ENCODE data around the gene GSKIP.
"Not testable (repeated sequence)": the region's sequence is repeated elsewhere in the genome, so short reads cannot be mapped to it uniquely, and the experiment has no call there.

The GSKIP gene, protein sequence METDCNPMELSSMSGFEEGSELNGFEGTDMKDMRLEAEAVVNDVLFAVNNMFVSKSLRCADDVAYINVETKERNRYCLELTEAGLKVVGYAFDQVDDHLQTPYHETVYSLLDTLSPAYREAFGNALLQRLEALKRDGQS

GRCh38 chr14:96362965-96363750 lies at the start of gene GSKIP, which contains the start of gene ATG2B:
Gene GSKIP (plus strand): TSS chr14:96363526. CDS start chr14:96382248, 18,722 bp downstream.
Gene ATG2B (minus strand): TSS chr14:96363341. CDS start chr14:96362976, 365 bp downstream.
- peaks cover 31 to 32% of the 10 kb centered on the region in 2 donors for H3K4me1 ChIP-seq (ENCODE audit: control insufficient read depth in 1 of 2, insufficient read depth in 2 of 2, low read length in 2 of 2)
- H3K36me3 ChIP-seq (ENCODE audit: control insufficient read depth in 1 of 2, insufficient read depth in 2 of 2, low read length in 2 of 2), result no peaks in the 10 kb centered on the region
- H3K9ac ChIP-seq (ENCODE audit: low read depth in 1 of 2, low read length in 2 of 2), result peak within 1 kb of the TSS; percentile 88 to 96
- no peaks in the 10 kb centered on the region for H3K27me3 ChIP-seq (ENCODE audit: control insufficient read depth in 1 of 2, insufficient read depth in 2 of 2, low read length in 2 of 2)
- H3K4me3 ChIP-seq (ENCODE audit: low read depth in 1 of 2, low read length in 2 of 2), result peak within 1 kb of the TSS; percentile 91 to 94
- H3K27ac ChIP-seq (ENCODE audit: low read depth, low read length), result peak within 1 kb of the TSS; percentile 87
- no peaks in the 10 kb centered on the region for H3K9me3 ChIP-seq (ENCODE audit: control insufficient read depth in 1 of 2, low read length in 2 of 2)

DNA sequence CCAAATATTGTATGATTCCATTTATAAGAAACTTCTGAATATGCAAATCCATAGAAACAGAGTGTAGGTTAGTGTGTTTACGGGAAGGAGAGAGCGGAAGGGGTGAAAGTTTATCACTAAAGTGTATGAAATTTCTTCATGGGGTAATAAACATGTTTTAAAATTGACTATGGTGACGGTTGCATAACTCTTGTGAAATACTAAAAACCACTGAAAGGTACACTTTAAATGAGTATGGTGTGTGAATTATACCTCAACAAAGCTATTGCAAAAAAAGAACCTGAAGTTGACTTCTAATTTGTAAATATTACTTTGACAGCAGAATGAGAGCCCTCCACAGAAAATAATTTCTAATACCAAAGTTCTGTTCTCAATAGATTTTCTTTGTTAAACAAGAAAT lies 47.2 kb upstream of the GSKIP start:
- H3K27ac ChIP-seq (ENCODE audit: low read depth, low read length), result no peak overlapping the region
- H3K9me3 ChIP-seq (ENCODE audit: control insufficient read depth in 1 of 2, low read length in 2 of 2), result no peaks in the 10 kb centered on the region
- peaks cover under 1% of the 10 kb centered on the region in 2 donors for H3K4me1 ChIP-seq (ENCODE audit: control insufficient read depth in 1 of 2, insufficient read depth in 2 of 2, low read length in 2 of 2)
- no peak overlapping the region for H3K9ac ChIP-seq (ENCODE audit: low read depth in 1 of 2, low read length in 2 of 2)
- no peaks in the 10 kb centered on the region for H3K27me3 ChIP-seq (ENCODE audit: control insufficient read depth in 1 of 2, insufficient read depth in 2 of 2, low read length in 2 of 2)
- H3K4me3 ChIP-seq (ENCODE audit: low read depth in 1 of 2, low read length in 2 of 2), result no peak overlapping the region
- H3K36me3 ChIP-seq (ENCODE audit: control insufficient read depth in 1 of 2, insufficient read depth in 2 of 2, low read length in 2 of 2), result peaks cover 20 to 46% of the 10 kb centered on the region in 2 donors

GRCh38 chr14:96318836-96319235 lies 44.5 kb upstream of the GSKIP start:
- Histone ChIP-seq H3K36me3 (ENCODE audit: control insufficient read depth in 1 of 2, insufficient read depth in 2 of 2, low read length in 2 of 2) (peaks cover 29 to 64% of the 10 kb centered on the region in 2 donors), H3K9me3 (ENCODE audit: control insufficient read depth in 1 of 2, low read length in 2 of 2) (no peaks in the 10 kb centered on the region), H3K27ac (ENCODE audit: low read depth, low read length) (no peak overlapping the region), H3K4me3 (ENCODE audit: low read depth in 1 of 2, low read length in 2 of 2) (no peak overlapping the region), H3K9ac (ENCODE audit: low read depth in 1 of 2, low read length in 2 of 2) (no peak overlapping the region), H3K4me1 (ENCODE audit: control insufficient read depth in 1 of 2, insufficient read depth in 2 of 2, low read length in 2 of 2) (no peaks in the 10 kb centered on the region), H3K27me3 (ENCODE audit: control insufficient read depth in 1 of 2, insufficient read depth in 2 of 2, low read length in 2 of 2) (no peaks in the 10 kb centered on the region)

GRCh38 chr14:96320605-96321004 lies 42.7 kb upstream of the GSKIP start:
- Histone ChIP-seq H3K9me3 (ENCODE audit: control insufficient read depth in 1 of 2, low read length in 2 of 2) (no peaks in the 10 kb centered on the region), H3K27me3 (ENCODE audit: control insufficient read depth in 1 of 2, insufficient read depth in 2 of 2, low read length in 2 of 2) (no peaks in the 10 kb centered on the region), H3K4me3 (ENCODE audit: low read depth in 1 of 2, low read length in 2 of 2) (no peak overlapping the region), H3K9ac (ENCODE audit: low read depth in 1 of 2, low read length in 2 of 2) (no peak overlapping the region), H3K4me1 (ENCODE audit: control insufficient read depth in 1 of 2, insufficient read depth in 2 of 2, low read length in 2 of 2) (no peaks in the 10 kb centered on the region), H3K36me3 (ENCODE audit: control insufficient read depth in 1 of 2, insufficient read depth in 2 of 2, low read length in 2 of 2) (peaks cover 30 to 62% of the 10 kb centered on the region in 2 donors), H3K27ac (ENCODE audit: low read depth, low read length) (no peak overlapping the region)

GRCh38 chr14:96324219-96324618 lies 39.1 kb upstream of the GSKIP start:
- no peak overlapping the region for H3K27ac ChIP-seq (ENCODE audit: low read depth, low read length)
- no peaks in the 10 kb centered on the region for H3K4me1 ChIP-seq (ENCODE audit: control insufficient read depth in 1 of 2, insufficient read depth in 2 of 2, low read length in 2 of 2)
- no peak overlapping the region for H3K4me3 ChIP-seq (ENCODE audit: low read depth in 1 of 2, low read length in 2 of 2)
- no peaks in the 10 kb centered on the region for H3K27me3 ChIP-seq (ENCODE audit: control insufficient read depth in 1 of 2, insufficient read depth in 2 of 2, low read length in 2 of 2)
- no peak overlapping the region for H3K9ac ChIP-seq (ENCODE audit: low read depth in 1 of 2, low read length in 2 of 2)
- no peaks in the 10 kb centered on the region for H3K9me3 ChIP-seq (ENCODE audit: control insufficient read depth in 1 of 2, low read length in 2 of 2)
- peaks cover 16 to 51% of the 10 kb centered on the region in 2 donors for H3K36me3 ChIP-seq (ENCODE audit: control insufficient read depth in 1 of 2, insufficient read depth in 2 of 2, low read length in 2 of 2)

DNA sequence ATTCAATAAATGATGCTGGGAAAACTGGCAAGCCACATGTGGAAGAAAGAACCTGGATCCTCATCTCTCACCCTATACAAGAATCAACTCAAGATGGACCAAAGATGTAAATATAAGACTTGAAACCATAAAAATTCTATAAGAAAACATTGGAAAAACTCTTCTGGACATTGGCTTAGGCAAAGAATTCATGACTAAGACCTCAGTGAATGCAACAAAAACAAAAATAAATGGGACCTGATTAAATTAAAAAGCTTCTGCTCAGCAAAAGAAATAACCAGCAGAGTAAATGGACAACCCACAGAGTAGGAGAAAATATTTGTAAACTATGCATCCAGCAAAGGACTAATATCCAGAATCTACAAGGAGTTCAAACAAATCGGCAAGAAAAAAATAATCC lies 24.8 kb upstream of the GSKIP start:
- Histone ChIP-seq H3K36me3 (ENCODE audit: control insufficient read depth in 1 of 2, insufficient read depth in 2 of 2, low read length in 2 of 2) (peaks cover 0 to 25% of the 10 kb centered on the region in 2 donors), H3K27me3 (ENCODE audit: control insufficient read depth in 1 of 2, insufficient read depth in 2 of 2, low read length in 2 of 2) (no peaks in the 10 kb centered on the region), H3K9ac (ENCODE audit: low read depth in 1 of 2, low read length in 2 of 2) (no peak overlapping the region), H3K9me3 (ENCODE audit: control insufficient read depth in 1 of 2, low read length in 2 of 2) (no peaks in the 10 kb centered on the region), H3K4me1 (ENCODE audit: control insufficient read depth in 1 of 2, insufficient read depth in 2 of 2, low read length in 2 of 2) (no peaks in the 10 kb centered on the region), H3K27ac (ENCODE audit: low read depth, low read length) (no peak overlapping the region), H3K4me3 (ENCODE audit: low read depth in 1 of 2, low read length in 2 of 2) (no peak overlapping the region)

DNA sequence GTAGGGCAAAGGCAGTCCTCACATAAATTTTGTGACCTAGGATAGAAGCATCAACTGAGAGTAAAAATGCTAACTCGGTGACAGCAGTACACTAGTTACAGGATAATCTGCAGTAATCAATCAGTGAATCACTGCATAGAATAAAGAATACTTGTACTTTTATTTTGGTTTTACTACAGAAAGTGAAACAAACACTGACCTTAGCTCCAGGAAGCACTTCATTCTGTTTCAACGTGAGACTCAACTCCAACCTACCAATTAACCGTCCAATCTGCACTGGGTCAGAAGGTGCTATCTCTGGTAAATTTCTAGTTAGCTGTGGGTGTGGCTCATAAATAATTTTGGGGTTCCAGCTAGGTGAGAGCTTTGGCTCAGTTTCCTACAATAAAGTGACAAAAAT lies 22.0 kb upstream of the GSKIP start:
- H3K9me3 ChIP-seq (ENCODE audit: control insufficient read depth in 1 of 2, low read length in 2 of 2), result no peaks in the 10 kb centered on the region
- no peak overlapping the region for H3K9ac ChIP-seq (ENCODE audit: low read depth in 1 of 2, low read length in 2 of 2)
- no peak overlapping the region for H3K4me3 ChIP-seq (ENCODE audit: low read depth in 1 of 2, low read length in 2 of 2)
- H3K4me1 ChIP-seq (ENCODE audit: control insufficient read depth in 1 of 2, insufficient read depth in 2 of 2, low read length in 2 of 2), result no peaks in the 10 kb centered on the region
- peaks cover 0 to 22% of the 10 kb centered on the region in 2 donors for H3K36me3 ChIP-seq (ENCODE audit: control insufficient read depth in 1 of 2, insufficient read depth in 2 of 2, low read length in 2 of 2)
- no peaks in the 10 kb centered on the region for H3K27me3 ChIP-seq (ENCODE audit: control insufficient read depth in 1 of 2, insufficient read depth in 2 of 2, low read length in 2 of 2)
- H3K27ac ChIP-seq (ENCODE audit: low read depth, low read length), result no peak overlapping the region

DNA sequence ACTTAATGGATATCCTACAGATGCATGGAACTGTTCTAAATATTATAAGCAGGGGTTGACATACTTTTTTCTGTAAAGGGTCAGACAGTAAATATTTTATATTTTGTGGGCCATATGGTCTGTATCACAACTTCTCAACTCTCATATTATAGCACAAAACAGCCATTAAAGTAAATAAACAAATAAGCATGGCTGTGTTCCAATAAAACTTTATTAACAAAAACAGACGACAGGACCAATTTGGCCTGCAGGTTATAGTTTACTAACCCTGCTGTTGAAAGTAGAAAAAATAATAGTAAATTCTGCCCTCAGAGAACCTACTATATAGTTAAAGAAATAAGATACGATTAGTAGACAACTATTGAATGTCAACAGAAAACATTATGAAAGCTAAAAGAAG lies 17.7 kb upstream of the GSKIP start:
- no peak overlapping the region for H3K4me3 ChIP-seq (ENCODE audit: low read depth in 1 of 2, low read length in 2 of 2)
- no peaks in the 10 kb centered on the region for H3K4me1 ChIP-seq (ENCODE audit: control insufficient read depth in 1 of 2, insufficient read depth in 2 of 2, low read length in 2 of 2)
- H3K27ac ChIP-seq (ENCODE audit: low read depth, low read length), result no peak overlapping the region
- no peaks in the 10 kb centered on the region for H3K9me3 ChIP-seq (ENCODE audit: control insufficient read depth in 1 of 2, low read length in 2 of 2)
- peaks cover 0 to 8% of the 10 kb centered on the region in 2 donors for H3K36me3 ChIP-seq (ENCODE audit: control insufficient read depth in 1 of 2, insufficient read depth in 2 of 2, low read length in 2 of 2)
- H3K27me3 ChIP-seq (ENCODE audit: control insufficient read depth in 1 of 2, insufficient read depth in 2 of 2, low read length in 2 of 2), result no peaks in the 10 kb centered on the region
- no peak overlapping the region for H3K9ac ChIP-seq (ENCODE audit: low read depth in 1 of 2, low read length in 2 of 2)

DNA sequence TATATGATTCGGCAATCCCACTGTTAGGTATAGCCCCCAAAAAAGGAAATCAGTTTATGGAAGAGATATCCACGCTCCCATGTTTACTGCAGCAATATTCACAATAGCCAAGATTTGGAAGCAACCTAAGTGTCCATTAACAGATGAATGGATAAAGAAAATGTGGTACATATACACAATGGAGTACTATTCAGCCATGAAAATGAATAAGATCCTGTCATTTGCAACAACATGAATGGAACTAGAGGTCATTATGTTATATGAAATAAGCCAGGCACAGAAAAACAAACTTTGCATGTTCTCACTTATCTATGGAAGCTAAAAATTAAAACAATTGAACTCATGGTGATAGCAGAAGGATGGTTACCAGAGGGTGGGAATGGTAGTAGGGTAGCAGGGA lies 15.4 kb upstream of the GSKIP start:
- not testable (repeated sequence) for H3K27me3 ChIP-seq (ENCODE audit: control insufficient read depth in 1 of 2, insufficient read depth in 2 of 2, low read length in 2 of 2); H3K9me3 ChIP-seq (ENCODE audit: control insufficient read depth in 1 of 2, low read length in 2 of 2); H3K27ac ChIP-seq (ENCODE audit: low read depth, low read length); H3K4me3 ChIP-seq (ENCODE audit: low read depth in 1 of 2, low read length in 2 of 2); H3K9ac ChIP-seq (ENCODE audit: low read depth in 1 of 2, low read length in 2 of 2); H3K36me3 ChIP-seq (ENCODE audit: control insufficient read depth in 1 of 2, insufficient read depth in 2 of 2, low read length in 2 of 2); H3K4me1 ChIP-seq (ENCODE audit: control insufficient read depth in 1 of 2, insufficient read depth in 2 of 2, low read length in 2 of 2)

- Histone ChIP-seq H3K27ac (ENCODE audit: low read depth, low read length) (no peak overlapping the region), H3K4me3 (ENCODE audit: low read depth in 1 of 2, low read length in 2 of 2) (no peak overlapping the region), H3K9ac (ENCODE audit: low read depth in 1 of 2, low read length in 2 of 2) (no peak overlapping the region), H3K9me3 (ENCODE audit: control insufficient read depth in 1 of 2, low read length in 2 of 2) (no peaks in the 10 kb centered on the region), H3K4me1 (ENCODE audit: control insufficient read depth in 1 of 2, insufficient read depth in 2 of 2, low read length in 2 of 2) (no peaks in the 10 kb centered on the region), H3K36me3 (ENCODE audit: control insufficient read depth in 1 of 2, insufficient read depth in 2 of 2, low read length in 2 of 2) (no peaks in the 10 kb centered on the region), H3K27me3 (ENCODE audit: control insufficient read depth in 1 of 2, insufficient read depth in 2 of 2, low read length in 2 of 2) (no peaks in the 10 kb centered on the region)
Measured at GRCh38 chr14:96349286-96350075, 13.8 kb upstream of the GSKIP start.

All from duodenal mucosa (tissue), 2 donors.